ENCODE results near the gene SOX5. TPM values are rescaled to one million over a fixed set of nuclear protein-coding genes. Genes with fewer than 3 reads are reported as not detected.

SOX5 gene
- total and polyA plus RNA-seq, 9 of the 15 experiments (the other 6 are each of a cell fraction or from before 2014, with no cell fraction given): 8.3 to 16.5 (median 11.9) TPM

GRCh38 chr12:23887055-23887835 lies 62.2 kb downstream of the SOX5 start (continued):
- TF ChIP-seq ZBTB11 (CRISPR knock-in tag; IDR thresholded peaks at IDR 0.05) (peak in 1 of 3 experiments; percentile 47; a peak in 1 of 6 replicates), POLR2AphosphoS5 (IDR thresholded peaks at IDR 0.05; ENCODE audit: control insufficient read depth, insufficient read depth, low read depth, low read length) (peak; percentile 68; the same call in 1 of the 2 replicates), BCLAF1 (IDR thresholded peaks at IDR 0.05; ENCODE audit: borderline replicate concordance in 1 of 2, control insufficient read depth in 1 of 2, low read depth in 2 of 2, low read length in 1 of 2) (0 out of 4 replicates have a peak, but pooled peaks of 1 of the 2 experiments have one; percentile 42), ZNF277 (CRISPR knock-in tag; IDR thresholded peaks at IDR 0.05; ENCODE audit: borderline replicate concordance) (no peak), THAP12 (CRISPR knock-in tag; IDR thresholded peaks at IDR 0.05) (no peak)
